Mammary epithelial cell (primary cell): ENCODE measurements around the gene ZMIZ1.

Experiments
- EZH2 ChIP-seq: IDR thresholded peaks from 2 replicates; pipeline ENCODE4 v1.6.1; 2012; ENCODE audit warnings: low read length, inconsistent platforms, borderline replicate concordance
- TF ChIP-seq, protein P1 (sequence below), 2 donors: IDR thresholded peaks in 1 of 2; conservative IDR thresholded peaks in 1 of 2; 2 replicates each; pipeline ENCODE4 v1.5.1; 2011 to 2012; ENCODE audit warnings: inconsistent platforms in 2 of 2, low read length in 2 of 2, mild to moderate bottlenecking in 2 of 2, control low read depth in 1 of 2, low read depth in 1 of 2; ENCODE audit not compliant: insufficient read depth in 1 of 2; ENCODE audit errors: extremely low read depth in 1 of 2

DNA sequence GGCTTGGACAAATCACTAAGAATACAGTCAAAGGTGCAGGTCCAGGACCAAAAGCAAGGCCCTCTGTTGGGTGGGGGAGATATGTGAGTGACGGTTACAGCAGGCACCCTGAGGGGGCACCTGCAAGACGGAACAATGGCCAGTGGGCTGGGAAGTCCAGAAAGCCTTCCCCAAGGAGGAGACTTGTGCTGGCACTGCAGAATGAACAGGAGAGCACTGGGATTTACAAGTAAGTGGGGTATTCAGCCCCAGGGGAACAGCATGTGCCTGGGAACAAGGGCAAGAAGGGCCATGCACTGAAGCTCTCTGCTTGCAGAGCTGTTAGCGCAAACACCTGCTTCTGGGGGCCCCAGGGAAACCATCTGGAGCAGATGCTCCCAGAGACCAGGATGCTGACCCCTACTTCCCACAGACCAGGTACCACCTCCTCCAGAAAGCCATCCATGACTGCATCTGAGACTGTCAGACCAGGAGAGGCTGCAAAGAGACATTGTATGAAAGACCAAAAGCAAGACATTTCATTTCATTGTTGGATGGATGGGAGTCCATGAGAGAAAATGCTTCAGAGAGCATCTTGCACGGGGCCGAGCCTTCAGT lies 24.6 kb upstream of the ZMIZ1 start:
- TF ChIP-seq, protein P1, sequence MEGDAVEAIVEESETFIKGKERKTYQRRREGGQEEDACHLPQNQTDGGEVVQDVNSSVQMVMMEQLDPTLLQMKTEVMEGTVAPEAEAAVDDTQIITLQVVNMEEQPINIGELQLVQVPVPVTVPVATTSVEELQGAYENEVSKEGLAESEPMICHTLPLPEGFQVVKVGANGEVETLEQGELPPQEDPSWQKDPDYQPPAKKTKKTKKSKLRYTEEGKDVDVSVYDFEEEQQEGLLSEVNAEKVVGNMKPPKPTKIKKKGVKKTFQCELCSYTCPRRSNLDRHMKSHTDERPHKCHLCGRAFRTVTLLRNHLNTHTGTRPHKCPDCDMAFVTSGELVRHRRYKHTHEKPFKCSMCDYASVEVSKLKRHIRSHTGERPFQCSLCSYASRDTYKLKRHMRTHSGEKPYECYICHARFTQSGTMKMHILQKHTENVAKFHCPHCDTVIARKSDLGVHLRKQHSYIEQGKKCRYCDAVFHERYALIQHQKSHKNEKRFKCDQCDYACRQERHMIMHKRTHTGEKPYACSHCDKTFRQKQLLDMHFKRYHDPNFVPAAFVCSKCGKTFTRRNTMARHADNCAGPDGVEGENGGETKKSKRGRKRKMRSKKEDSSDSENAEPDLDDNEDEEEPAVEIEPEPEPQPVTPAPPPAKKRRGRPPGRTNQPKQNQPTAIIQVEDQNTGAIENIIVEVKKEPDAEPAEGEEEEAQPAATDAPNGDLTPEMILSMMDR (conservative IDR thresholded peaks at IDR 0.05 in 1 of 2, IDR thresholded peaks at IDR 0.05 in 1 of 2; ENCODE audit: extremely low read depth in 1 of 2, insufficient read depth in 1 of 2, low read depth in 1 of 2, low read length in 2 of 2) = no peak
- no peak for TF ChIP-seq EZH2
